IPS-18a (cell line): ENCODE data around the gene FOXF2.
"Not testable (repeated sequence)": the region's sequence is repeated elsewhere in the genome, so short reads cannot be mapped to it uniquely, and the experiment has no call there.

Experiments used
- H3K27ac ChIP-seq: one replicate; pipeline ENCODE4 v1.5.1; 2013; ENCODE audit warnings: low read length
- H3K27me3 ChIP-seq: one replicate; pipeline ENCODE4 v1.6.1; 2013; ENCODE audit warnings: mild to moderate bottlenecking, low read length; ENCODE audit not compliant: control insufficient read depth, insufficient read depth
- H3K36me3 ChIP-seq: one replicate; pipeline ENCODE4 v1.6.1; 2013; ENCODE audit warnings: low read depth, low read length; ENCODE audit not compliant: control insufficient read depth
- H3K4me1 ChIP-seq: one replicate; pipeline ENCODE4 v1.6.1; 2013; ENCODE audit warnings: low read depth, low read length; ENCODE audit not compliant: control insufficient read depth
- H3K4me3 ChIP-seq: one replicate; pipeline ENCODE4 v1.5.1; 2013; ENCODE audit warnings: low read length
- H3K9ac ChIP-seq: one replicate; pipeline ENCODE4 v1.6.1; 2013; ENCODE audit warnings: mild to moderate bottlenecking, low read length, moderate library complexity
- H3K9me3 ChIP-seq: one replicate; pipeline ENCODE4 v1.6.1; 2013; ENCODE audit warnings: low read depth, low read length; ENCODE audit not compliant: control insufficient read depth

Gene FOXF2

DNA sequence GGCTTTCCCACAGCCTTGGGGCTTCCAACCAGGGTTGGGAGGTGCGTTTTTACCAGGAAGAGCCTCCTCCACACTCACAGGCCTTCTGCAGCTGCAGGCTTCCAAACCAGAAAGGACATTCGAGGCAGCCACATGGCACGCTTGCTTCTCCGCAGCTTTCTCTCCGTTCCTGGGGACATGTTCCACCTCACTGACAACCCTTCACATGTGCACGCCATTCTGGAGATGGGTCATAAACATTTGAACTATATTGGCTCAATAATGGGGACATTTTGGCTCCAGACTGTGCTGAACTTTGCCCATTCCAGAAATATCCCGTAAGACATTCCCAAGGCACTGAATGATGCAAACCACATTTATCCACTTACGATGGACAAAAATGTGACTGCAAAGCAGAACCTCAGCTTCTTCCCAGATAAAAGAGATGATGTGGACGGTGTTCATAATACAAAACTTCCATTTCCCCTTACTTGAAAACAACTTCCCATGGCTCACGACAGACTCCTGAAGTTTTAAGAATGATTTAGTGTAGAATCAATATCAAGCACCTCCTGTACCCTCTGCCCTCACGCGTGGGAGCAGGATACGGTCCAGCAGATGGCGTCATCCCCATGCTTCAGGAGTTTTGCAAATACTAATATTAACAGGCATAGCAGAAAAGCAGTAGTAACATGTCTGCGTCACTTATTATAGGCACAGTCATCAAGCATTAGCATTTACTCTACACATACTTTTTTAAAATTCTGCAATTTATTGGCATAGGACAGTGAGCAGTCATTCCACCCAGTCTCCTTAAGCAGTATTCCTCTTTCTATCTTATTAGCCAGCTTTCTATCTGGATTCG, 25.4 kb upstream of the FOXF2 start:
- Histone ChIP-seq H3K9me3 (no peaks in the 10 kb centered on the region), H3K4me1 (peaks cover 5% of the 10 kb centered on the region), H3K36me3 (no peaks in the 10 kb centered on the region), H3K9ac (no peak overlapping the region), H3K27ac (no peak overlapping the region), H3K27me3 (peaks cover 6% of the 10 kb centered on the region), H3K4me3 (no peak overlapping the region)

DNA sequence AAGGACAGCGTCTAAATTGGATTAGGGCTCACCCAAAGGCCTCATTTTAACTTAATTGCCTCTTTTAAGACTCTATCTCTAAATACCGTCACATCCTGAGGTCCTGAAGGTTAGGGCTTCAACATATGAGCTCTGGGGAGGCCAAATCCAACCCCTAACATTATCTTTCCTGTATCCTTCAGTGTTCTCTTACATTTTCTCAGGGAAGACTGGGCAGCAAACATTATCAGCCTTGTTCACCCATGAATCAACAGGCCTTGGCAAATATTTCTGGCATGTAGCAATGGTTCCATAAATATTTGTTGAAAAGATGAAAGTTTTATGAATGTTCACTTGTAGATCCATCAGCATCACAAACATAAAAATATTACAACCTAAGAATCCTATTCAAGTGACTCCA, 24.6 kb upstream of the FOXF2 start:
- H3K27ac ChIP-seq = no peak overlapping the region
- H3K36me3 ChIP-seq = no peaks in the 10 kb centered on the region
- no peak overlapping the region for H3K4me3 ChIP-seq
- H3K9ac ChIP-seq = no peak overlapping the region
- peaks cover 6% of the 10 kb centered on the region for H3K27me3 ChIP-seq
- no peaks in the 10 kb centered on the region for H3K9me3 ChIP-seq
- peaks cover 5% of the 10 kb centered on the region for H3K4me1 ChIP-seq

DNA sequence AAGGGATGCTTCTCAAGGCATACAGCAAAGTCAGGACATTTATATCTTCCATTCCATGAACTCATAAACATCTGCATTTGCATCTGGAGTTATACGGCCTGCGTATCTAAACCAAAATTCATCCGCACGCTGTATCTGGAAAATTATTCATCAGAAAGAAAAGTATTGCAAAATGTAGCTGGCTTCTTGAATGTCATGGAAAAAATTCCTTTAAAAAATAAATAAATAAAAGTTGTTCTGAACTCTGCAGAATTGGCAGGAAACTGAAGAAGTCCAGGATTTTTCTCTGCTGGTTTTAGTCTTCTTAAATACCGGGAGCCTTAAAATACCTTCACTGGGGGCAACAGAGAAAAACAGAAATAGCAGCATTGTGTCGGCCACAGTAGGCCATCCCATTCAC, 23.7 kb upstream of the FOXF2 start:
- H3K4me3 ChIP-seq = no peak overlapping the region
- peaks cover 5% of the 10 kb centered on the region for H3K4me1 ChIP-seq
- H3K9ac ChIP-seq = no peak overlapping the region
- no peaks in the 10 kb centered on the region for H3K9me3 ChIP-seq
- no peaks in the 10 kb centered on the region for H3K36me3 ChIP-seq
- no peak overlapping the region for H3K27ac ChIP-seq
- peaks cover 6% of the 10 kb centered on the region for H3K27me3 ChIP-seq

DNA sequence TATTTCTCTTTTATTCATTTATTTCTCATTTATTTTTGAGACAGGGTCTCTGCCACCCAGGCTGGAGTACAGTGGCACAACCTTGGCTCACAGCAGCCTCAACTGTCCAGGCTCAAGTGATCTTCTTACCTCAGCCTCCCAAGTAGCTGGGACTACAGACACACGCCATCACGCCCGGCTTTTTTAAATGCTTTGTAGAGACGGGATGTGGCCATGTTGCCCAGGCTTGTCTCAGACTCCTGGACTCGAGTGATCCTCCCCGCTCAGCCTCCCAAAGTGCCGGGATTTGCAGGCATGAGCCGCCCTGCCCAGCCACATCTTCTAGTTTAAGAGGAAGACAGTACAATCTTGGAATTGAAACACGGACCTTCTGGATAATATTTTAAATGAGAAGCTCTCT, 21.6 kb upstream of the FOXF2 start:
- no peaks in the 10 kb centered on the region for H3K9me3 ChIP-seq
- no peak overlapping the region for H3K9ac ChIP-seq
- peaks cover 5% of the 10 kb centered on the region for H3K4me1 ChIP-seq
- H3K27ac ChIP-seq = no peak overlapping the region
- H3K27me3 ChIP-seq = peaks cover 6% of the 10 kb centered on the region
- H3K4me3 ChIP-seq = no peak overlapping the region
- H3K36me3 ChIP-seq = no peaks in the 10 kb centered on the region

DNA sequence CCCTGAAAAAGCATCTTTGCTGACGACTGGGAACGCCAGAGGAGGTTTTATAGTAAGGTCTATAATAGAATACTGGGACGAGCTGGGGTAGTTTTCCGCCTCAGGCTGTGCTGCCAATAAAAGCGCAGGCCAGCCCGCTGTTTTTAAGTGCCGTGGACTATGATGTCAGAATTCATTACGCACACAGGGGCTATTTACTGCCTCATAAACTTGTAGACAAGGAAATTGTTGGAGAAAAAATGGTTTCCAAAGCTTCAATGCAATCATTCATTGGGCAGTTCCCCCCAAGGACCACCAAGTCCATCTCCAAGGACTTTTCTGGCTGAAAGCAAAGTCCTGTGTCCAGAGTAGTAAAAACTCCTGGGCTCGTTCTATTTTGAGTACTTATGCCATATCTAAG, 20.4 kb upstream of the FOXF2 start:
- Histone ChIP-seq H3K4me1 (peaks cover 5% of the 10 kb centered on the region), H3K9me3 (no peaks in the 10 kb centered on the region), H3K36me3 (no peaks in the 10 kb centered on the region), H3K27me3 (peaks cover 16% of the 10 kb centered on the region), H3K4me3 (no peak overlapping the region), H3K27ac (no peak overlapping the region), H3K9ac (no peak overlapping the region)

DNA sequence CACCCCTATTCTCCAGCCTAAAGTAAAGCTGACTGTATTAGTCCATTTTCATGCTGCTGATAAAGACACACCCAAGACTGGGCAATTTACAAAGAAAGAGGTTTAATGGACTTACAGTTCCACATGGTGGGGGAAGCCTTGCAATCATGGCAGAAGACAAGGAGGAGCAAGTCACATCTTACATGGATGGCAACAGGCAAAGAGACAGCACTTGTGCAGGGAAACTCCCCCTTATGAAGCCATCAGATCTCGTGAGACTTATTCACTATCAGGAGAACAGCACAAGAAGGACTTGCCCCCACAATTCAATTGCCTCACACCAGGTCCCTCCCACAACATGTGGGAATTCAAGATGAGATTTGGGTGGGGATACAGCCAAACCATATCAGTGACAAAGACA, 19.7 kb upstream of the FOXF2 start:
- H3K9ac ChIP-seq, H3K27ac ChIP-seq, H3K4me1 ChIP-seq, H3K4me3 ChIP-seq, H3K9me3 ChIP-seq, H3K36me3 ChIP-seq: not testable (repeated sequence)
- H3K27me3 ChIP-seq = peaks cover 24% of the 10 kb centered on the region

DNA sequence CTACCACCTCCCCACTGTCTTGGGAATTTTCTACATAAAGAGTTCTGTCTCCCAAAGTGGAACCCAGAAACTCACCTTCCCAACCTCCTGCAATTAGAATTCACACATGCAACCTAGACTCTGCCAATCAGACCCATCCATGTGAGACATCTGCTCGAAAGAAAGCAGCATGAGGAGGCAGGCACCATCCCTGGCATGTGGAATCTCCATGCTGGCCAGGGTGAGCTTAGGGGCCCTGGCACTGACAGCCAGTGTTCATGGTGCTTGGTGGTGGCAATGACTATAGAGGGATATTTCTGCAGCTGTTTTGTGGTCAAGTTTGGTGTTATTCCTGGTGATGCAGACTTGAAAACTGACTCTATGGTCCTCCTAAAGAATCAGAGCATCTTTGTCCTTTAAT, 17.4 kb upstream of the FOXF2 start:
- H3K9me3 ChIP-seq = no peaks in the 10 kb centered on the region
- peaks cover 39% of the 10 kb centered on the region for H3K27me3 ChIP-seq
- H3K27ac ChIP-seq = no peak overlapping the region
- H3K4me3 ChIP-seq = no peak overlapping the region
- H3K36me3 ChIP-seq = no peaks in the 10 kb centered on the region
- H3K4me1 ChIP-seq = no peaks in the 10 kb centered on the region
- H3K9ac ChIP-seq = no peak overlapping the region

DNA sequence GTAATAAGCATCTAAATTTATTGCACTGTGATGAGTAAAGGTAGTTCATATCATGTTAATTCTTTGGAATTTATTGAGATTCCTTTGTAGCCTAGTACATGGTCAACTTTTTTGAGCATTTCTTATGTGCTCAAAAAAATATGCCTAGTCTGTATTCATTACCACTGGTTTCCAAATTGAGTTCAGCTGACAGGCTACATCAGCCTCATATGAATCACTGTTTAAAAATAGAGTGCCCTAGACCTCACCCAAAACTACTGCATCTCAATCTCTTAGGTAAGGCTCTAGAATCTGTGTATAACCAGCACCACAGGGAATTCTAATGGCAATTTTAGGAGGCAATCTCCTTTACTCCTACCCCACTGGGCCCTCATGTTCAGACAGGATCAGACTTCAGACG, 16.7 kb upstream of the FOXF2 start:
- Histone ChIP-seq H3K9ac (no peak overlapping the region), H3K4me3 (no peak overlapping the region), H3K4me1 (peaks cover 3% of the 10 kb centered on the region), H3K27ac (no peak overlapping the region), H3K27me3 (peaks cover 47% of the 10 kb centered on the region), H3K36me3 (no peaks in the 10 kb centered on the region), H3K9me3 (no peaks in the 10 kb centered on the region)

DNA sequence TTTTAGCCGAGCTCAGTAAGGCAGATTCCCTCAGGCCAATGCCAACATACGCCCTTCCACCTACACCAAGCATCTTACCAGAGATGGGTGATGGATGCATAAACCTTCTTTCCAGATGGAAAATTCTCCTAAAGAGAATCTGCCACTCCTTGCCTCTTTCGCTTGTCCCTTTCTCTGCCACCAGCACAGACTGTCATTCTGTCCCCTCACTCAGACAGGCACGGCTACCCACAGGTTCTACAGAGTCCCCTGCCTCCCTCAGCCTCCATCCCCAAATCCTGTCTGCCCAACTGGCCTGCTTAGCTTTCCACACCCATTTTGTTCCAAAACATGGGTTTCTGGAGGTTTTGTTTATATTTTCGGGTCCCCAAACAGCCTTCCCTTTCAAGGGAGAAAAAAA, 12.7 kb upstream of the FOXF2 start:
- Histone ChIP-seq H3K9ac (no peak overlapping the region), H3K4me1 (peaks cover 16% of the 10 kb centered on the region), H3K27ac (no peak overlapping the region), H3K27me3 (peaks cover 87% of the 10 kb centered on the region), H3K4me3 (no peak overlapping the region), H3K36me3 (no peaks in the 10 kb centered on the region), H3K9me3 (no peaks in the 10 kb centered on the region)

DNA sequence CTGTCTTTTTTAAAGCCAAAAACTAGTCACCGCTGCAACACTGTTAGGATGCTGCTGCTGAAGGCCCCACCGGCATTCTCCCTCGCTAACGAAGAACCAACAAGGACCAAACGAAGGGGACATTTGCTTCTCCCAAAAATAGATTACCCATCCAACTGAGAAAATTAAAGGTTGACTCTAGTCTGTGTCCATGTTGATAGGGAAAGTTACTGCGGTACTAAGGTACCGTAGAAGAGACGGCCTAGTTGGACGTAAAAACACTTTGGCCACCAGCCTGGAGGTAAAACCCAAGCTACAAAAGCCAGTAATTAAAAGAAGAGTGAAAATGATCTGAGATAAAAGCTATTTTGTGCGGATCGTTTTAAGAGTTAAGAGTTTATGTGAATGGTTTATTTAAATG, 11.8 kb upstream of the FOXF2 start:
- peaks cover 95% of the 10 kb centered on the region for H3K27me3 ChIP-seq
- no peaks in the 10 kb centered on the region for H3K9me3 ChIP-seq
- H3K9ac ChIP-seq = no peak overlapping the region
- H3K27ac ChIP-seq = no peak overlapping the region
- peak overlapping the region; percentile 8 for H3K4me3 ChIP-seq
- no peaks in the 10 kb centered on the region for H3K36me3 ChIP-seq
- H3K4me1 ChIP-seq = peaks cover 18% of the 10 kb centered on the region

DNA sequence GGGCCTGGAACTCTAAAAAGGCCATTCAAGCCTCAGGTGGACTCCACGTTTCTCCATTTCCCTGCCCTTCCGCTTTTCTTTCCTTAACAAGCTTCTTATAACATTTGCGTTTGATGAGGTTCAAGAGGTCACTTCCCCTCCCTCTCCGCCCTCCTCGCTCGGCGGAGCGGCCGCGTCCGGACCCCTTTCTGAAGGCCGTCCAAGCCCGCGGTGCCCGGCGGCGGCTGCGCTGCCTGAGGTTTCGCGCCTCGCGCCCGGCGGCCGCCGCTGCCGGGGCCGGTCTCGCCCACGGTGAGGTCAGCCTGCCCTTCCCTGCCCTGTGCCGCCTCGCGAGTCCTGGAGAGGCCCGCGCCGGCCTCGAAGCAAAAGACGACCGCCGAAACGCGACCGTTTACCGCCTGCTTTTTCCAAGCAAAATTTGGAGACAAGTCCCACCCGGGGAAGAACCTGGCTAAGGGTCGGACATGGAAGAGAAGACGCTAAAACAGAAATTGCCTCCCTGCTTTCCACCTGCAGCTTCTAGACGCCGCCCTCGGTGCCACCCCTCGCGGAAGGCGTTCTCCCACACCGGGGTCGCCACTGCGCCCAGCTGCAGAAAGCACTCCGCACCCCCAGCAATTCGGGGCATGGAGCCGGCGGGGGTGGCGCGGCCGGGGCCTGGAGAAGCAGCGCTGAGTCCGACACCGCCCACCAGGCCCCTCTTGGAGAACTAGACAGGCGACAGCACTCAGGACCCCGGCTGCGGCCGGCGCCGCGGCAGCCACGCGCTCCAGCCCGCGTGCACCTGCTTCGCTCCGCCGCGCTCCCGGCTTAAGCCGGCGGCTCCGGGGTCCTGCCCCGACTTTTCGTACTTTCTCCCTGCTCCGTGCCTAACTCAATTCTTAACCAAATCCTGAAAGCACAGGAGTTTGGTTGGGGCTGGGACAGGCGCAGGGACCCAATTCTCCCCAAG, 11.0 kb upstream of the FOXF2 start:
- H3K4me3 ChIP-seq = peak overlapping the region; percentile 8
- H3K4me1 ChIP-seq = peaks cover 18% of the 10 kb centered on the region
- no peaks in the 10 kb centered on the region for H3K36me3 ChIP-seq
- no peak overlapping the region for H3K9ac ChIP-seq
- peaks cover 99% of the 10 kb centered on the region for H3K27me3 ChIP-seq
- no peaks in the 10 kb centered on the region for H3K9me3 ChIP-seq
- no peak overlapping the region for H3K27ac ChIP-seq
